ENCODE data around the gene LBHD2.

Gene LBHD2

DNA sequence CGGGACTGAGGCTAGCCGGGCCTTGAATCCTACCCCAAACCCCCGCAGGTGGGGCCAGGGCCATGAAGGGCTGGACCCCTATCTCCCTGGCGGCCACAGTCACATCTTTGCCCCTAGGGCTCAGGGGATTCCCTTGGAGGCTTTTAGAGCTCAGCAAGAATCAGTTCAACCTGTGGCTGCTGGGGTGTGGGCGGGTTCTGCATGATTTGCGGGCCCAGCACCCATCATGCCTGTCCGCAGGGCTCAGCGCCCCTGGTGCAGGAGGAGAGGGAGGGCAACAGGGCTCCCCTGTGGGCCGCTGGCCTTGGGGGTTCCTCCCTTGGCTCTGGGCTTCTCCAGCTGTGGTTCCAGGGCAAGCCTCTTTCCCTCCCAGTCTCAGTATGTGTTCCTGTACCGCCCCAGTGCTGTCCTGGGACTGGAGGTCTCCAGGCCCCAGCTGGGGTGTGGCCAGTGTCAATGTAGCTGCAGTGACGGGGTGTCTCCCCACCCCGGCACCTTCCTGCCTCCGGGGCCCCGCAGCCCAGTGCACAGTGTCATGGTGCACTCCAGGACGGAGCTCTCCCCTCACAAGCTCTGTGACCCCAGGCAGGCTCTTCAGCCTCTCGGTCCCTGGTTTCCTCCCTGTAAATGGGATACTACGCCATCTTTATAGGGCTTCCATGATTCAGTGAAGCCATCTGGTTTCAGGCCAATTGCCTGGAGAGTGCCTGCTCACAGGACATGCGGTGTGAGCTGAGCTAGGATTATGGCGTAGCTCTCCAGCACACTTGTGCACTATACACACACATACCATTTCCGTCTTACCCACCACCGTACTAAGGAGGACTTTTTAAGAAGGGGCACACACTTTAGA is 9.9 kb upstream of the LBHD2 start:
- DNase-seq (ENCODE audit: insufficient read length, low spot score) (no peak), FAIRE-seq (no peak)
- TF ChIP-seq POLR2A (IDR thresholded peaks at IDR 0.05; ENCODE audit: low read depth, low read length): no peak

DNA sequence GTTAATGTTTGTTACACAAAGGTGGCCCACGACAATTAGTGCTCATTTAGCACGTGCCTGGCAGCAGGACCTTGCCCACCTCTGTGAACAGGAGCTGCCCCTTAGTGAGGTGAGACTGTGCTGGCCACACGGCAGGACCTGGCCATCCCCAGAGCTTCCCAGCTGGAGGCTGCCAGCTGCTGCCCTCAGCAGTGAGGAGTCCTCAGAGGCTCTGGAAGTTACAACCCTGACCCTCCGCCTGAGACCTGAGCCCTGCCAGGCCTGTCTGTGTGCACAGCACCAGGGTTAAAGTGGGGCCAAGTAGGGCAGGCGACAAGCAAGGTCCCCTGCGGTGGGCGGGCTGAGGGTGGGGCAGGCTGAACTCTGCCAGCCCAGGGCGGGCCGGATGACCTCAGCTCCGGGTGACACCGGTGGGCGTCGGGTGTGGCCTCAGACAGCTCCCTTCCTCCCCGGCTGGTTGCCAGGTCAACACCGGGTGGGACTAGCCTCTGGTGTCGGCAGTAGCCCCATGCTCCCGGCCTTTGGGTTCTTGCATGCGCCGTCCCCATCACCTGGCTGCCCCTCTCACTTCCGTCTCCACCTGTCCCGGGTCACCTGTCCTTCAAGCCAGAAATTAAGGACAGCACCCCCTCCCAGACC is 9.2 kb upstream of the LBHD2 start:
- FAIRE-seq: no peak
- no peak for DNase-seq (ENCODE audit: insufficient read length, low spot score)

DNA sequence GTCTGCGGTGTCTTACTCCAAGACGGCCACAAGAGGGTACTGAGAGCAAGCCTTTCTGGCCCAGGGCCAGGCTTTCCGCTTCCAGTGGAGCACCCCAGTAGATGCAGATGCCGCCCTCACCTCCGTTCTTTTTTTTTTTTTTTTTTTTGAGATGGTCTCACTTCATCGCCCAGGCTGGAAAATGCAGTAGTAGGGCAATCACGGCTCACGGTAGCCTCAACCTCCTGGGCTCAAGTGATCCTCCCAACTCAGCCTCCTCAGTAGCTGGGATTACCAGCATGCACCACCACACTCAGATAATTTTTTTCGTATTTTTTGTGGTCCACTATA is 5.6 kb upstream of the LBHD2 start:
- peak; percentile 33 for FAIRE-seq
- TF ChIP-seq POLR2A (IDR thresholded peaks at IDR 0.05; ENCODE audit: low read depth, low read length): no peak
- DNase-seq (ENCODE audit: insufficient read length, low spot score): peak; percentile 89

More for the DNA sequence above, 9.2 kb upstream of the LBHD2 start:
- no peak for TF ChIP-seq POLR2A (IDR thresholded peaks at IDR 0.05; ENCODE audit: low read depth, low read length)

DNA sequence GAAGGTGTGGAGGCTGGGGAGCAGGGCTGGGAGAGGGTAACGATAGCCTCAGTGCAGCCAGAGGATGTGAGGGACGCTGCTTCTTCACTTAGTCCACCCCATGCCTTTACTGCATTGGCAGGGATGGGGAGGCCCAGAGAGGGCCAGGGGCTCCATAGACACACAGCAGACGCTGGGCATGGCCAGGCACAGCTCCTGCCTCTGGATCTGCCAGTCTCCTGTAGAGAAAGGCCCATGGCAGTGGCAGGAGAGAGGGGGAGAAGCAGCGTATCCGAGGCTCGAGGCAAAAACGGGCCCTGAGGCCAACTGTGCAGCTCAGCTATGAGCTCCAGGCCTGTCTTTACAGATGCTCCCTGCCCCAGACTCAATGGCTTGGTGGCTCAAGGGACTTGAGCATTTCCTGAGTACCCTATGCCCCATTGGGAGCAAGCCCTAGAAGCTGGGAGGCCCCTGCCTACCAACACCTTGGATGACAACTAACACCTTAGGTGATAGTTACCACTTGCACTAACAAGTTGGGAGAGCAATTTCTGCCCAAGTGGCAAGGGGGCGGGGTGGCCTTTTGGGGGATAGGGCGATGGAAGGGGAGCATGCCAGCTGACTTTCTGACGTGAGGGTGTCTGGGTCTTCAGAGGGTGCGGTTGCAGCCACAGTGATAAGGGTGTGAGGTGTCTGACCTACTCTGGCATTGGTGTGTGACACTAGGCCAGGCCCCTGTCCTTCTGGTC is 5.0 kb upstream of the LBHD2 start:
- no peak for TF ChIP-seq POLR2A (IDR thresholded peaks at IDR 0.05; ENCODE audit: low read depth, low read length)
- FAIRE-seq (no peak), DNase-seq (ENCODE audit: insufficient read length, low spot score) (no peak)

DNA sequence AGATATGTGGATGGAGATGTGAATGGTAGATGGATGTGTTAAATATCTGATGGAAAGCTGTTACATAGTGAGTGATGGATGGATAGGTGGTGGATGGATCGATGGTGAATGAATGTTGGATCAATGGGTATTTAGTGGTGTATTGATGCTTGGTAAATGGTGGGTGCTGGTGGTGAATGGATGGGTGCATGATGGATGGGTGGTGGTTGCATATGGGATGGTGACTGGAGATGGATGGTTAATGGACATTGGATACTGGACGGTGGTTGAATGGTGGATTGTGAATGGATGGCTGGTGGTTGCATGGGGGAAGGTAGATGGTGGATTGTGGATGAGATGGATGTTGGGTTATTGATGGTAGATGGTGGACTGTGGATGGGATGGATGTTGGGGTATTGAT is 2.1 kb upstream of the LBHD2 start:
- DNase-seq (ENCODE audit: insufficient read length, low spot score) (no peak), FAIRE-seq (no peak)
- no peak for TF ChIP-seq POLR2A (IDR thresholded peaks at IDR 0.05; ENCODE audit: low read depth, low read length)

DNA sequence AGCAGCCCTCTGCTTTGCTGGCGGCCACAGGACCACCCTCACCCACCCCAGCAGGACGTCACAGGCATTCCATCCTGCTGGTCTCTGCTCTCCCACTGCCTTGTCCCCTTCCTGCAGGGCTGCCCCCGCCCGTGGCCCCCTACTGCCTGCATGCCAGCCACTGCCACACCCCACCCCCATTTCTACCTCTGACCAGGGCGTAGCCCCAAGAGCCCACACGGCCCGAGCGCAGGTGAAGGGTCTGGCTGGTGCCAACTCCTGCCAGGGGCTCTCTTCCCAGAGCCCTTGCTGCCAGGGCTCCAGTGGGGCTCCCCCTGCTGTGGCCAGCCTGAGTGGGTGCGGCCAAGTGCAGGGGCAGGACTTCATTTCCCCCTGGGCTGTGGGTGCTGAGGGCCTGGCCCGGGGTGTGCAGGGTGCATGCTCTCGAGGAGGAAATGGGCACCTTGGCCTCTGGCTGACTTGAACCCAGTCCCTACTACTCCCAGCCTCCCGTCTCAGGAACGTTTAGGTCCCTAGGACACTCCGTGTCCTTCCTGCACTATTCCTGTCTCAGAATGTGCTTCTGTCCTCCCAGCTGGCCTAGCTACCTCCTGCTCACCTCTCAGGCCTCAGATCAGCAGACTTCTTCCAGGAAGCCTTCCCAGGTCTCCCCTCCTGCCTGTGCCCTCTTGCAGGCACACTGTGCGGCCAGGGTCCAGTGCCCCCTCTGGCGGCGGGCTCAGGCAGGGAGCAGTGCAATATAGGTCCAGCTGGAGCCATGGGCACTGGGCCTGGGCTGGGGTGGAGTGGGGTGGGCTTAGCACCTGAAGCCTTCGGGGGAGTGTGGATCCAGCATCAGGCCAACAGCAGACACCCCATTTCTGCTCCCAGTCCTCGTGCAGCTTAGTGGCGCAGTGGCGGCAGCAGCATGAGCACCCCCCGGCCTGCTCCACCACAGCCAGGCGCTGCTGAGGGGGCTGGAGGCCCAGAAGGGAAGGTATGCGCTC is 1.4 kb downstream of the LBHD2 start:
- no peak for TF ChIP-seq POLR2A (IDR thresholded peaks at IDR 0.05; ENCODE audit: low read depth, low read length)
- FAIRE-seq: no peak

DNA sequence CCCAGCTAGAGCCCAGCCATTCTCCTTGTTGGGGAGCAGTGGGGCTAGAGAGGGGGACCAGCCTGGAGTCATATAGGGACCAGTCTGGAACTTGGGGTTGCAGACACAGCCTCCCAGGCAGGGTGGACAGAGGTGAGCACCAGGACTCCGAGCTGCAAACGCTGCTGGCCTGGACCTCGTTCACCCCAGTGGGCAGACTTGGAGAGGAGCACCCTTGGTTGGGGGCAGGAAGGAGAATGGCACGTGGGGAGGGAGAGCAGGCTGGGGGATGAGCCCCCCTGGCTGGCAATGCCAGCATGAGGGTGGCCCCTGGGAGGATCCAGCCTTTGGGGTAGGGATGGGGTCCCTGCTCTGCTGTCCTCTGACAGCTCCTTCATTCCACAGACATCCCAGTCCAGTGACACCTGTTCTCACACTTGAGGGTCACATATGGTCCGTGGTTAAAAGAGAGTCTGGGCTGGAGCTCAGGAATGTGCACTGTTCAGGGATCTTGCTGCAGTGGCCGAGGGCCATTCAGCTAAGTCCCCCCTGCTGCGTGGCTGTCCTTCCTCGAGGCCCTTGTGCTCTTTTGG is 2.8 kb downstream of the LBHD2 start:
- FAIRE-seq (no peak), DNase-seq (ENCODE audit: insufficient read length, low spot score) (no peak)
- no peak for TF ChIP-seq POLR2A (IDR thresholded peaks at IDR 0.05; ENCODE audit: low read depth, low read length)

More for the DNA sequence above, 1.4 kb downstream of the LBHD2 start:
- DNase-seq (ENCODE audit: insufficient read length, low spot score): no peak

DNA sequence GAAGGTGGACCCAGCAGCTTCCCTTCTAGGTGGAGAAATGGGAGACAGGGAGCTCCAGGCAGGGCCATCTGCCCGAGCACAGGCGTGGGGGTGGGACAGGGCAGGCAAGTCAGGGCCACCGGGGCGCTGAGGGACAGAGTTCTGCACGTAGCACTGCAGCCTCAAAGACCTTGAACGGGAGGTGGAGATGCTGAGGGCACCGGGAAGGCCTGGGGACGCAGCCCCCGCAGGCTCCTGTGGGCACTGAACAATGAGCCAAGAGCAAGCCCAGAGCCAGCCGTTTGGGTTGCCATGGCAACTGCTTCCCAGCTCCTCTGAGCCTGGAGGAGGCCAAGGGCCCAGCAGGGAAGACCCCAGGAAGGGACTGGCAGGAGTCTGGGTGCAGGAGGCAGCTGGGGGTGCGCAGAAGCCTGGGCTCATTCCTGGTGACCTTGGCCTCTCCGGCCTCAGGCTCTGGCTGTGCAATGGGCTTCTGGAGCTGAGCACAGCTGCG is 3.4 kb downstream of the LBHD2 start:
- FAIRE-seq (no peak), DNase-seq (ENCODE audit: insufficient read length, low spot score) (no peak)
- TF ChIP-seq POLR2A (IDR thresholded peaks at IDR 0.05; ENCODE audit: low read depth, low read length): no peak

DNA sequence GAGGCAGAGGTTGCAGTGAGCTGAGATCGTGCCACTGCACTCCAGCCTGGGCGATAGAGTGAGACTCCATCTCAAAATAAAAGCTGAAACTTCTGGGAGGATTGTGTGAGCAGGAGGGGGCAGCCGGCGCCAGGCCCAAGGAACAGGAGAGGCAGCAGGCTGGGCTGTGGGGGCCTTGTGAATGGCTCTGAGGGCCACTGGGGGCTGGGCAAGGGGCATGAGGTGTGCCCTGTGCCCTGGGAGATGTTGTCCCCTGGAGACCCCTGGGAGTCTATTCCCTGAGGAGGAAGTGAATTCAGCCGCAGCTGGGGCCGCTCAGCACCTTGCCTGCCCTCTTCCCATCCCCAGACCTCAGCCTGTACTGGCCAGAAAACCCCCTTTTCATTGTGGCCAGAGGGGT is 4.9 kb downstream of the LBHD2 start:
- no peak for TF ChIP-seq POLR2A (IDR thresholded peaks at IDR 0.05; ENCODE audit: low read depth, low read length)
- no peak for FAIRE-seq
- DNase-seq (ENCODE audit: insufficient read length, low spot score): no peak

DNA sequence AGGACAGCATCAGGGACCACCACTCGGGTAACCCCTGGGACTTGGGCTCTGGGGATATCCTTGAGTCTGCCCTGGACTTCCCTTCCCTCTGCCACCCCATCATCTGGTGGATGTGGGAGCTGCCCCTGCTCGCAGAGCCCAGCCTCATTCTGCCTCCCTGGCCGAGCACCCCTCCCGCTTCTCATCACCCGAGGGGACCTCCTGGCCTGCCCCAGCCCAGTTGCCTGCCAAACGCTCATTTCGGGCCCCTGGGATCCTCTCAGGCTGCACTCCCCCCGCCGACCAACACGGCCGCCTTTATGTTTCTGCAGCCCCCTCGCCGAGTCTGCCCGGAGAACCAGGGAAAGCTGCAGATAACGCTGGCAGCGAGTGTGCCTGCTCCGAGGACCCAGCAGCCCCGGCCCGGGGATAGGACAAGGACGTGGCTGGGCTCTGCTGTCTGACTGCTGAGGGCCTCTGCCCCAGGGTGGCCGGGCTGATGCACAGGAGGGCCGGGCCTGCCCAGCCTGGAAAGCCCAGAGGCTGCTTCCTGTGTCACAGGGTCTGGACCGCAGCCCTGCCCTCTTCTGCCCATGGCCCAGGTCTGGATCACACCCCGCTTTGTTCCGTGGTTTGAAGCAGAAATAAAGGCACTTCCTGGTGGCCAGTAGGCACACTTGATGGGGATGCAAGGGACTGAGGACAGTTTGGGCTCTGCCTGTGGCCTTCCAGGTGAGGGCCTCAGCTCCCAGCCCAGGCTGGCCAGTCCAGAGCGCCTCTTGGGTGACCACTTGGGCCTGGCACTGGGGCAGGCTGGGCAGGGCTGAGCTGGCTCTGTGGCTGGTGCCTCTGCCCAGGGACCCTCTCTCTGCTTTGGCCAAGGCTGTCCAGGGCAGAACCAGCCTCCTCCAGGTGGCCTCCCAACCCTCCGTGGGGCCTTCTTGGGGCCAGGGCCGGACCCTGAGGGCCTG is 5.7 kb downstream of the LBHD2 start:
- DNase-seq (ENCODE audit: insufficient read length, low spot score): no peak
- FAIRE-seq: no peak
- no peak for TF ChIP-seq POLR2A (IDR thresholded peaks at IDR 0.05; ENCODE audit: low read depth, low read length)

DNA sequence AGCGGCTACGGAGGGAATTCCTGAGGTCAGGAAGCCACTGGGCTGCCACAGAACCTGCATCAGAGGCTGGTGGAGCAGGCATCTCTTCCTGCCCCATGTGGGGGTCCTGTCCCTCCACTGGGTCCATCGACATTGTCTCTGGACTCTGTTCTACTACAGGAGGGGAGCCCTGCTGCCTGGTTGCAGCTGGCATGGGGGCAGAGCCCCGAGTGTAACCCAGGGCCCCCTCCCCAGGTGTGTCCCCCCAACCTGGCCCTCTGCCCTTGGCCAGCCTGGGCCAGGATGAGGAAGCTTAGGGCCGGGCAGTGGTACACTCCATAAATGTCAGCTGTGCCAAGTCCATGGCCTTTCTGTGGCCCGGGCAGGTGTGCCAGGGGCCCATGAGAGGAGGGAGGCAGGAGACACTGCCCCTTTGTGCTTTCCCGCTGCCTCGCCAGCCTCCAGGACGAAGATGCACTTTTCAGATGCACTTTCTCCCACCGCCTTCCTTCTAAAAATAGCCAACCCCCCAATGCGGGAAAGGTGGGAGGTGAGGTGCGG is 6.5 kb downstream of the LBHD2 start:
- no peak for TF ChIP-seq POLR2A (IDR thresholded peaks at IDR 0.05; ENCODE audit: low read depth, low read length)
- DNase-seq (ENCODE audit: insufficient read length, low spot score) (no peak), FAIRE-seq (no peak)
